ENCODE measurements around the gene NYNRIN. TPM values are rescaled to one million over a fixed set of nuclear protein-coding genes. Genes with fewer than 3 reads are reported as not detected.
A peak's percentile ranks its signal among the peaks of the same experiment; 100 is the strongest.

Gene NYNRIN
- total and polyA plus RNA-seq, 8 donors, result 2.1 to 9.0 (median 4.3) TPM

GRCh38 chr14:24430143-24430681 lies 31.4 kb downstream of the NYNRIN start:
- TF ChIP-seq CTCF (IDR thresholded peaks at IDR 0.05), result no peak
- intact Hi-C loops (cut with DNase I), result loop anchor here (5.0 to 10.0 kb wide), 3 partner anchors 58 to 98 kb away; partner anchors contain the start of genes ADCY4 (in 1 of the 3) and RIPK3 (in 1 of the 3)
- Histone ChIP-seq H3K4me1 (peaks cover 11 to 50% (median 48%) of the 10 kb centered on the region in 3 donors), H3K9me3 (no peaks in the 10 kb centered on the region), H3K36me3 (peaks cover 0 to 11% (median 3%) of the 10 kb centered on the region in 3 donors), H3K27me3 (no peaks in the 10 kb centered on the region), H3K4me3 (peak overlapping the region; percentile 58 to 78 (median 70)), H3K27ac (peak overlapping the region; percentile 88 to 96 (median 94))
- 0 to 2% methylated on average over 22 to 28 of the region's 28 CpGs for WGBS, 2 donors
- ATAC-seq (peak; percentile 72 to 77 (median 75)), DNase-seq (peak; percentile 67 to 86 (median 78)), FAIRE-seq (no peak)

GRCh38 chr14:24430682-24431568 lies 32.1 kb downstream of the NYNRIN start:
- TF ChIP-seq CTCF (IDR thresholded peaks at IDR 0.05), result no peak
- Histone ChIP-seq H3K27me3 (no peaks in the 10 kb centered on the region), H3K4me1 (peaks cover 7 to 43% (median 41%) of the 10 kb centered on the region in 3 donors), H3K9me3 (no peaks in the 10 kb centered on the region), H3K27ac (peak overlapping the region; percentile 88 to 96 (median 94)), H3K4me3 (peak overlapping the region; percentile 58 to 78 (median 70)), H3K36me3 (peaks cover 0 to 11% (median 3%) of the 10 kb centered on the region in 3 donors)
- DNase-seq (peak; percentile 23 to 75 (median 46)), ATAC-seq (peak in 3 of 4 donors; percentile 15 to 47 (median 24)), FAIRE-seq (no peak)
- intact Hi-C loops (cut with DNase I), result loop anchor here (5.0 to 10.0 kb wide), 3 partner anchors 59 to 99 kb away; partner anchors contain the start of genes ADCY4 (in 1 of the 3) and RIPK3 (in 1 of the 3)
- WGBS, 2 donors, result 11 to 13% methylated on average over 18 to 19 of the region's 19 CpGs

- Histone ChIP-seq H3K4me3 (peak overlapping the region in 2 of 4 donors; percentile 74 to 78), H3K36me3 (peaks cover 0 to 11% (median 7%) of the 10 kb centered on the region in 3 donors), H3K9me3 (no peaks in the 10 kb centered on the region), H3K27me3 (no peaks in the 10 kb centered on the region), H3K27ac (peak overlapping the region in 2 of 4 donors; percentile 92 to 96), H3K4me1 (peaks cover 0 to 37% (median 33%) of the 10 kb centered on the region in 3 donors)
- no peak for FAIRE-seq
- peak; percentile 87 to 95 (median 92) for DNase-seq
- WGBS, 2 donors, result 28% methylated on average over 15 of the region's 15 CpGs
- peak; percentile 86 to 90 (median 89) for TF ChIP-seq CTCF (IDR thresholded peaks at IDR 0.05)
- intact Hi-C loops (cut with DNase I), result loop anchor here (5.0 to 10.0 kb wide), 3 partner anchors 59 to 99 kb away; partner anchors contain the start of genes ADCY4 (in 1 of the 3) and RIPK3 (in 1 of the 3)
- peak; percentile 59 to 79 (median 71) for ATAC-seq
Observed at GRCh38 chr14:24431569-24432258, 32.9 kb downstream of the NYNRIN start.

GRCh38 chr14:24432259-24433131 lies 33.7 kb downstream of the NYNRIN start:
- DNase-seq (peak in 4 of 6 donors; percentile 23 to 82 (median 53)), FAIRE-seq (no peak), ATAC-seq (no peak)
- peaks cover 0 to 18% (median 11%) of the 10 kb centered on the region in 3 donors for H3K36me3 ChIP-seq
- no peak overlapping the region for H3K4me3 ChIP-seq
- peaks cover 0 to 29% (median 29%) of the 10 kb centered on the region in 3 donors for H3K4me1 ChIP-seq
- intact Hi-C loops (cut with DNase I), result loop anchor here (5.0 to 10.0 kb wide), 3 partner anchors 60 to 100 kb away; partner anchors contain the start of genes ADCY4 (in 1 of the 3) and RIPK3 (in 1 of the 3)
- H3K27me3 ChIP-seq, result no peaks in the 10 kb centered on the region
- 71 to 80% methylated on average over 22 to 24 of the region's 24 CpGs for WGBS, 2 donors
- no peak for TF ChIP-seq CTCF (IDR thresholded peaks at IDR 0.05)
- no peaks in the 10 kb centered on the region for H3K9me3 ChIP-seq
- no peak overlapping the region for H3K27ac ChIP-seq

All from pancreas (tissue), 10 donors.